GM18873 (cell line): ENCODE data around the gene TBCE.

ENCODE experiments used
- ATAC-seq: cut with Tn5 transposase; IDR thresholded peaks from one replicate; pipeline ENCODE4 v1.9.1; 2021; ENCODE audit warnings: mild to moderate bottlenecking, moderate library complexity, moderate number of reproducible peaks; ENCODE audit not compliant: unreplicated experiment, low FRiP score

TBCE gene

DNA sequence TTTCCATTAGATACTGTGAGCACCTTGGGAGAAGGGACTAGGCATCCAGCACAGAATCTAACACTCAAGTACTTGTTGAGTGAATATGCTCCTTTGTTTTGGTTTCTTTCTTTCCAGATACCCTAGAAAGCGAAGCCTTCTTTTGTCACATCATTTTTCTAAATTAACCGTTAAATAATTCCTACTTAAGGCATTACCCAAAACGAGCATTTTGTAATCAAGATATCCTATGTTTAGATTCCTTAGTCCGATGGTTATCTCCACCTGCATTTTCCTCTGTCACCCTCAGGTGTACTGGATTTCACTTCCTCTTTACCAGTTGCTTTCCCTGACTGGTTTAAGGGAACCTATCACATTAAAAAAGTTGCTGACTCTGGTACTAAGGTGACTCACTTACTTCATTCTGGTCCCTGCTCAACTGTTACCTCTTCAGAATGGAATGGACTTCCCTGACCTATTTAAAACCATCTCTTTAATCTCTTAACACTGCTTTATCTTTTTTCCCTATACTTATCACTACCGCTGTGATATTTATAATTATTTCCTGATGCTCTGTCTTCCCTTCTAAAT lies 133.8 kb downstream of the TBCE start:
- no peak for ATAC-seq
